NCI-H1694 (cell line): ENCODE results near the gene ELN.
"Not testable (repeated sequence)": the region's sequence is repeated elsewhere in the genome, so short reads cannot be mapped to it uniquely, and the experiment has no call there.

Experiments used
- DNase-seq: peaks from one replicate; lab custom pipeline; 2025; lab: John Stamatoyannopoulos, UW

ELN gene

DNA sequence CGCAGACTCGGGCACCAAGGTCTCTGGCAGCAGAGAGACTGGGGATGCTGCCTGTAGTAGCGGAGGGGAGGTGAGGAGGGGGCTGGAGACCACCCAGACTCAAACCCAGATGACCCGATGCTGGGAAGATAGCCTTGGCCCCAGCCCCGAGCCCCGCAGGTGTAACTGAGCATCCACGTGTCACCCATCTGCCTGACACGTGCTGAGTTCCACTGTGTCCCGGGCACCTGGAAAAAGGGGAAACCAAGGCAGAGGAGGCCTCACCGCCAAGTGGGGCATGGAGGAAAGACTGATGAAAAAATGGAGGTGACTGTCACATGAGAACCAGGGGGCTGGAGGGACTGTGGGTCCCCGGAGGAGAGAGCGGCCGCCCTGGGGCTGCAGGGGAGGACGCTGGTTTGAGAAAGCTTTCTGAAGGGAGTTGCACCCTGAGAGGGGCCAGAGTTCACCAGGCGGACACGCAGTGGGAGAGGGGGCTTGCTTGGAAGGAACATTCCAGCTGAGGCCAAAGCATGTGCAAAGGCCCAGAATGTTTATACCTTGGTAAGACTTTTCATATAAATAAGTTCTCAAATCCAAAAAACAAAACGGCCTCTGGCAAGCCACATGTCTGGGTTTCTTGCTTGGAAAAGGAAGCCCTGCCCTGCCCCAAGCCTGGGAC lies 27.4 kb upstream of the ELN start:
- no peak for DNase-seq

- no peak for DNase-seq
Measured at GRCh38 chr7:74001150-74001494, 26.9 kb upstream of the ELN start.

DNA sequence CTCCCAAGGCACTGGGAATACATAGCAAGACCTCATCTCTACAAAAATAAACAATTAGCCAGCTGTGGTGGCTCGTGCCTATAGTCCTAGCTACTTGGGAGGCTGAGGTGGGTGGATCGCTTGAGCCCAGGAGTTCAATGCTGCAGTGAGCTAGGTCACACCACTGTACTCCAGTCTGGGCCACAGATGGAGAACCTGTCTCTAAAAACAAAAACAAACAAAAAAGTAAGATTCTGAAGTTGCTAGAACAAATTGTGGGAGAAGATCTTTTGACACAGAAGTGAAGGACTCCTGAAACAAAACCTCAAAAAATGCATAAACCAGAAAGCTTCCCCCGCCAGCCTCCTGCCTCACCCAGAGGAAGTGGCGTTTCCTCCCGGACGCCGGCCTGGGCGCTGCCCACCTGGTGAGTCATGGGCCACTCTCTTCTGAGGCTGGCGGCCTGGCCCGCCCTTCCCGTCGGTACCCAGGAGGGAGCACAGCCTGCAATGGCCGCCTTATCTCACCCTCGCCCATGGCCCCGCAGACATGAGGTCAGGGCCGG lies 25.4 kb upstream of the ELN start:
- DNase-seq = no peak

DNA sequence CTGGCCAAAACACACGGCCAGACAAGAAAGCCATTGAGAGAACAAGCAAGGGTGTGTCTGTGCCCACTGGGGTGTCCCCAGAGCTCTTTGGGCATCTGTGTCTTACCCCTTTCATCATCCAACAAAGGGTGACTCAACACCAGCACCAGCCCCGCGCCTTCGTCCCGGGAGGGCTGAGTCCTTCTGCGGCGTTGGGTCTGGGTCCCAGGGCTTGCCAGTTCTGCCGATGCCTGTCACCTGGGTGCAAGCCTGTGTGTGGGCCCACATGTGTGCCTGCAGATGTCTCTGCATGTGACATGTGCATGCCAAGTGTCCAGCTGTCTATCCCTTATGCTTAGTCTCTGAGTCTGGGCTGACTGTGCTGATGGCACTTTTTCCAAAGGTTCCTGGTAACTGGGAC lies 24.4 kb upstream of the ELN start:
- DNase-seq = peak; percentile 6

GRCh38 chr7:74006032-74006431 lies 21.9 kb upstream of the ELN start:
- no peak for DNase-seq

DNA sequence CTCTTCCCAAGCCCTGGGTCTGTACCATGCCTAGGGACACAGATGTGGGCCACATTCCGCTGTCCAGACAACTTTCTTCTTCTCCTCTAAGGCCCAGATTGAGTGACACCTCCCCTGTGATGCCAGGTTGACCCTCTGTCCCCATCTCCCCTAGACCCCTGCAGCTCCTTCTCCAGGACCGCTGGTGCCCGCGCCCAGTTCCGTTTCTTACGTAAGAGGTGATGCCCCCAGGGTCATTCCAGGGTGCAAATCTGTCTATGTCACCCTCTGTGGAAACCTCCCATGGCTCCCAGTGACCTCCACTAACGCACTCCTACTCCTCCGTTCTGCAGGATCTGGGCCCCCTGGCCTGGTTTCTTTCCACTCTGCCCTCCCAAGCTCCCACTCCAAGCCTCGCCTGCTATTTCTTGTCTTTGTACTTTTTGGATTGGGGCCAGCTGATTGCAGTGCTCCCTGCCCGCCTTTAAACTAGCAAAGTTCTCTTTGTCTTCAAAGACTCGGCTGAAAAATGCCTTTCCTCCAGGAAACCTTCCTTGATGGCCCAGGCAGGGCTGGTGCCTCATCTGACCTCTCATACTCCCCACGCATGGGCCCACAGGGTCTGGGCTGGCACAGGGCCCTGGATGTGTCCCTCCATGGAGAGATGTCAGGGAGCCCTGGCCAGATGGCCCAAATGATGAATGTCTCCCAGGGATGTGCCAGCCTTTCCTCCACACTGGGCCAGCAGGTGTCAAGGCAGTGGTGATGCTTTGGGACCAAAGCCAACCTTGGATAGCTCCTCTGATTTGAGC lies 21.3 kb upstream of the ELN start:
- DNase-seq = no peak

- DNase-seq = no peak
Measured at GRCh38 chr7:74007242-74007567, 20.8 kb upstream of the ELN start.

- no peak for DNase-seq
Measured at GRCh38 chr7:74008687-74009086, 19.3 kb upstream of the ELN start.

GRCh38 chr7:74009719-74010118 lies 18.3 kb upstream of the ELN start:
- no peak for DNase-seq

DNA sequence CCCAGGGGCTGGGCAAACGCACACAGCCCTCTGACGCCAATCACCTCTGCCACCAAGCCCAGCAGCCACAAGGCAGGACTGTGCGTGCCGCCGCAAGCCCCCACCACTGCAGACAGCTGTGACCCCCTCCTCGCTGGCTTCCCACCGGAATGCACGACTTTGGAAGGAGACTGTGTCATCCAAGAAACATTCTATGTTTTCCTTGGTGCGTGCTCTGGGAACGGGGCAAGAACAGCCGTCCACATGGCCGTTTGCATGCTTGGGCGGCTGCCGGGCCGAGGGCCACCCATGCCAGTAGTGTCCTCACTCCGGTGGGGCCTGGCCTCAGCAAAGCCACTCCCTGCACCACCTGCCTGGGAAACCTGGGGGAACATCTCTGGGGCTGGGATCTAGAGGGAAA lies 17.6 kb upstream of the ELN start:
- no peak for DNase-seq

- DNase-seq = not testable (repeated sequence)
Measured at GRCh38 chr7:74011421-74011820, 16.6 kb upstream of the ELN start.

DNA sequence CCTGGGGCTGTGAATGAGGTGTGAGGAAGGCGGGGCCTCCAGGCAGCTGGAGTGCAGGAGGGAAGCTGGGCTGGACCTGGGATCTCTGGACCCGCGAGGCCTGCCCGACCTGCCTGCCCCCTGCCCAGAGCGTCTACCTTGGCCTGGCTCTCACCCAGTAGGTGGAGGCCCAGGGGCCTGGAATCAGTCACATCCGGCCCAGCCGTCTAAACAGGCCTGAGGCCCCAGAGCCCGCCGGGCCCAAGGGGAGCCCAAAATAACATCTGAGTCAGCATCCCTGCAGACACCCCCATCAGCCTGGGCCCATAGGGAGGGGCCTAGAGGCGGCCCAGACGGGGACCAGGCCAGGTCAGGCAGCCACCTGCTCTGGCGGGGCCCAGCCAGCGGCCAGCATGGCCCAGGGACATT lies 15.1 kb upstream of the ELN start:
- no peak for DNase-seq

GRCh38 chr7:74013539-74014272 lies 14.3 kb upstream of the ELN start:
- DNase-seq = no peak

DNA sequence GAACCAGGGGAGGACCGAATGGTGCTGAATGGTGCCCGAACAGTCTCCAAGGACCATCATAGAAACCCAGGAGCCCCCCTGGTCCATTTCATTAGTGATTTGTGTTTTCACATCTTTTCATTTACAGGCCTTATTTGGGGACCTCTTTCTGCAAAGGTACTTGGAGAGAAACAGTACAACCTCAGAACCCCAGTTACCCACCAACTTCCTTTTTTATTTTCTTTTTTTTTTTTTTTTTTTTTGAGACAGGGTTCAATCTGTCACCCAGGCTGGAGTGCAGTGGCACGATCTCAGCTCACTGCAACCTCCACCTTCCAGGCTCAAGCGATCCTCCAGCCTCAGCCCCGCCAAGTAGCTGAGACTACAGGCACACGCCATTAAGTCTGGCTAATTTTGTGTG lies 13.0 kb upstream of the ELN start:
- DNase-seq = no peak

DNA sequence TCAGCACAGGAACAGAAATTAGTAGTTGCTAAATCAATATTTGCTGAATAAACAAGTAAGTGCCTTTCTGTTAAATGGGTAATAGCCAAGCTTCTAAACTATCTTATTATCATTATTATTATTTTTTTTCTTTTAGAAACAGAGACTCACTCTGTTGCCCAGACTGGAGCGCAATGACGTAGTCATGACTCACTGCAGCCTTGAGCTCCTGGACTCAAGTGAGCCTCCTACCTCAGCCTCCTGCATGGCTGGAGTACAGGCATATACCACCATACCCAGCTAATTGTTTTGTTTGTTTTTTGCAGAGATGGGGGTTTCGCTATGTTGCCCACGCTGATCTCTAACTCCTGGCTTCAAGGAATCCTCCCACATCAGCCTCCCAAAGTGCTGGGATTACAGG lies 12.3 kb upstream of the ELN start:
- DNase-seq = no peak

GRCh38 chr7:74017125-74017524 lies 10.8 kb upstream of the ELN start:
- DNase-seq = no peak

- peak; percentile 68 for DNase-seq
Measured at GRCh38 chr7:74018246-74018895, 9.6 kb upstream of the ELN start.

- no peak for DNase-seq
Measured at GRCh38 chr7:74019149-74019548, 8.8 kb upstream of the ELN start.

GRCh38 chr7:74020390-74020789 lies 7.6 kb upstream of the ELN start:
- peak; percentile 18 for DNase-seq

DNA sequence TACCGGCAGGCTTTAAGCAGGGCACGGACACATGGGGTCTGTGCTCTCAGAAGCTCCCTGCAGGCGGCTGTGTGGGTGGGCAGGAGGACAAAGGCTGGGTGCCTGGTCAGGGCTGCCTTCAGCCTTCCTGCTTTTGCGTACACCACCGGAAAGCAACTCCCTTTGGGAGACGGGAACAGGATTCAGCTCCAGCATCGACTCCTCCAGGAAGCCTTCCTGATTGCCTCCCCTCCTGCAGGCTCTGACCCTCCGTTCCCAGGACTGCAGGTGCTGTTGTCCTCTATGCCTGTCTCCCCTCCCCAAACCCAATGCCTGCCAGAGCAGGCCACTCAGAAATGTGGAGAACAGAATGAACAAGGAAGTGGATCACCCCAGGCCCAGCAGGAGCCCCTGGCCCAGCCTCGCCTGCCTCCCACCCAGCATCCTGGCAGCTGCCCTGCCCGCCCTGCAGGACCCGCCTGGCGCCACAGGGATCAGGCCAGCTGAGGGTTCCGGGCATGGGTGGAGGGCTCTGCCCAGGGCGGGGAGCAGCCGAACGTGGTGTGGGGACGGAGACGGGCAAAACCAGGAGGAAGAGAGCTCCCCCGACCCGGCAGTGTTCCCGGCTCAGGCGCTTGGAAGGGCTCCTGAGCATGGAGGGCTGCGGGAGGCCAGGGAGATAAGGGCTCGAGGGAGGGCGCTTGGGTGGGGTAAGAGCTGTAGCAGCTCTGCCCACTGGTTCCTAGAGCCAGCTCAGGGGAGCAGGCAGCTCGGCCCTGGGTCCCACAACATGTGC lies 6.2 kb upstream of the ELN start:
- DNase-seq = no peak

DNA sequence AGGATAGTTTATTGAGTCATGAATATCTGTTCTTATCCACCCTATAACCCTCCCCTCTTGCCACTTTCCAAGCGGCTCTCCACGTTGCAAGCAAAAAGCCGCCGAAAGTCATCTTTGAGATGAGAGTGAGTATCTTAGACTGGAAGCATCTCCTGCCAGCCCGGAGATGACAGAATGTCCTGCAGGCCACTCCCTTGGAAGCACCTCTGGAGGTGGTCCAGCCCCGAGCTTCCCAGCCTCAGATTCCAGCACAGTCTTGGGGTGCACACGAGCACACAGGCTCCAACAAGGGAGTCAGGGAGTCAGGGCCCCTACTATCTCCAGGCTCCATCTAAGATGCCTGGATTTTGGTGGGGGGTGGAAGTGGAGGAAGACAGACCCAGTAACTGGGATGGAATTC lies 5.5 kb upstream of the ELN start:
- no peak for DNase-seq

- no peak for DNase-seq
Measured at GRCh38 chr7:74023092-74023536, 4.9 kb upstream of the ELN start.
